PC-3 (cell line): ENCODE data around the gene LGALS4. TPM values are rescaled to one million over a fixed set of nuclear protein-coding genes. Genes with fewer than 3 reads are reported as not detected.

Source experiments
- ATAC-seq: fragments of 200-7000 bp; cut with Tn5 transposase; 2 replicates; pipeline ENCODE4 v1.9.1; 2020; ENCODE audit warnings: mild to moderate bottlenecking, moderate library complexity
- BruUV-seq: library from RNA; stranded (reverse); fragments of 400-500 nt; replicated peaks from 2 replicates; lab custom pipeline; 2021; lab: Mats Ljungman, UMichigan
- CTCF ChIA-PET: fragments of 300-600 bp; sonication (Branson Sonifier 250); formaldehyde crosslinking; loops from one replicate; lab custom pipeline; 2022; ENCODE audit warnings: antibody characterized with exemption; lab: Charles Lee
- POLR2A ChIA-PET: fragments of 300-600 bp; sonication (Branson Sonifier 250); formaldehyde crosslinking; loops from one replicate; lab custom pipeline; 2022; ENCODE audit warnings: antibody characterized with exemption; ENCODE audit not compliant: unreplicated experiment; lab: Charles Lee
- DNase-seq: peaks from one replicate; pipeline ENCODE4 v3.0.0-alpha.2; 2015
- H2AFZ ChIP-seq: fragments of 300-600 bp; sonication (generic); 2 replicates; pipeline ENCODE4 v1.6.0; 2016; ENCODE audit warnings: antibody characterized with exemption, low read length
- H3F3A ChIP-seq: fragments of 300-600 bp; sonication (generic); one replicate; pipeline ENCODE4 v1.6.0; 2017; ENCODE audit warnings: antibody characterized with exemption, low read length, control low read depth, mild to moderate bottlenecking; ENCODE audit not compliant: unreplicated experiment
- H3K27ac ChIP-seq: fragments of 300-600 bp; sonication (generic); 2 replicates; pipeline ENCODE4 v1.5.1; 2016; ENCODE audit warnings: mild to moderate bottlenecking, low read length
- H3K27me3 ChIP-seq: fragments of 300-600 bp; sonication (generic); 2 replicates; pipeline ENCODE4 v1.6.1; 2016; ENCODE audit warnings: low read length, mixed read lengths
- H3K36me3 ChIP-seq: fragments of 300-600 bp; sonication (generic); 2 replicates; pipeline ENCODE4 v1.6.1; 2016; ENCODE audit warnings: low read depth, mixed run types, low read length, mixed read lengths
- H3K4me1 ChIP-seq: fragments of 300-600 bp; sonication (generic); 2 replicates; pipeline ENCODE4 v1.5.1; 2016; ENCODE audit warnings: low read length; ENCODE audit not compliant: insufficient read depth
- H3K4me2 ChIP-seq: fragments of 300-600 bp; sonication (generic); 2 replicates; pipeline ENCODE4 v1.6.0; 2016; ENCODE audit warnings: low read length
- H3K4me3 ChIP-seq: fragments of 300-600 bp; sonication (generic); 2 replicates; pipeline ENCODE4 v1.5.1; 2016; ENCODE audit warnings: mild to moderate bottlenecking, low read length, mixed read lengths
- H3K79me2 ChIP-seq: fragments of 300-600 bp; sonication (generic); 2 replicates; pipeline ENCODE4 v1.6.1; 2017; ENCODE audit warnings: low read length, mixed read lengths
- H3K9ac ChIP-seq: fragments of 300-600 bp; sonication (generic); 2 replicates; pipeline ENCODE4 v1.6.0; 2016; ENCODE audit warnings: mild to moderate bottlenecking, low read length
- H3K9me2 ChIP-seq: fragments of 300-600 bp; sonication (generic); replicated peaks from 2 replicates; pipeline ENCODE4 v1.6.1; 2016; ENCODE audit warnings: mixed run types, low read length, mixed read lengths
- H3K9me3 ChIP-seq: fragments of 300-600 bp; sonication (generic); 2 replicates; pipeline ENCODE4 v1.6.1; 2016; ENCODE audit warnings: low read length, mixed read lengths
- H4K20me1 ChIP-seq: fragments of 300-600 bp; sonication (generic); 2 replicates; pipeline ENCODE4 v1.6.1; 2016; ENCODE audit warnings: low read length, mixed read lengths
- EZH2 ChIP-seq: fragments of 300-600 bp; sonication (generic); IDR thresholded peaks from one replicate; pipeline ENCODE4 v1.6.1; 2017; ENCODE audit warnings: antibody characterized with exemption, mild to moderate bottlenecking, low read length; ENCODE audit not compliant: unreplicated experiment
- EZH2phosphoT487 ChIP-seq: fragments of 300-600 bp; sonication (generic); IDR thresholded peaks from 2 replicates; pipeline ENCODE4 v1.6.1; 2018; ENCODE audit warnings: mild to moderate bottlenecking, antibody characterized with exemption, low read length, borderline replicate concordance
- intact Hi-C: fragments of 100-400 bp; cut with micrococcal nuclease; formaldehyde crosslinking; loops from 2 replicates; pipeline ENCODE4 v1.9.0; 2023
- total RNA-seq: library from RNA; depleted of rRNA; stranded (reverse); fragments of >200 nt; gene quantifications from 2 replicates; pipeline ENCODE4 v1.2.3, GENCODE V29; 2014
- TF ChIP-seq, protein P1 (sequence below): fragments of 300-600 bp; sonication (generic); conservative IDR thresholded peaks from 2 replicates; pipeline ENCODE4 v1.5.1; 2017; ENCODE audit warnings: antibody characterized with exemption, low read depth, mild to moderate bottlenecking, low read length

The LGALS4 gene
- total RNA-seq, 1 experiment from 2014 or later, result 0.51 TPM

DNA sequence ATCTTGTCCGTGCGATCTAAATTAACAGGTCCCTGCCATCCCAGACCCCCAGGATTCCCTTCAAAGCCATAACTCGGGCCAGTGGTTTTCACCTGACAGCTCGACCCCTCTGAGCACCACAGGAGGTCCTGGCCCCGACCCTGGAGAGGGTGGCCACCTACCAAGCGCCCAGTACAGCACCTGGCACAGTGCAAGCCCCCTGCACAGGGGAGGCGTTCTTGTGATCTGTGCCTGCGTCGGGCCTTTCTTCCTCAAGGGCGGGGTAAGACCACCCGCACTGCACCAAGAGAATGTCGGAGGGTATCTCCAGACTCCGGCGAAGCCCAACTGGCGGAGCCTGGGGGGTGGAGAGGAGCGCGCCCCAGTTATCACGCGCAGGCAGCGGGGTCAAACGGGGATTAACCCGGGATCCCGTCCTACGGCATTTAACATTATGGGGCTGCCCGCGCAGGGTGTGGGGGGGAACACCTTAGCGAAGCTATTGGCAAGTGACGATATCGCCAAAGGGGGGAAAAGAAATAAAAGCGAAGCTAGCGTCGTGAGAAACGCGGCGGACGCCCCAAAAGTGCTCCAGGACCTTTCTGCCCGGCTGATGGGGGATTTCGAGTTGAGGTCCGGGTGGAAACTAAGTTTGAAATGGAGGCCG is 38.4 kb upstream of the LGALS4 start:
- no peaks in the 10 kb centered on the region for H3K27me3 ChIP-seq
- peak overlapping the region; percentile 51; the same call in 1 of the 2 replicates for H2AFZ ChIP-seq
- H3K4me1 ChIP-seq, result peaks cover 28% of the 10 kb centered on the region
- BruUV-seq, result TSS peak; percentile 87
- POLR2A ChIA-PET, result interaction anchor here (0.6 kb wide), 1 partner anchor 80 kb away, joined by 3 read pairs; the partner anchor contains the start of genes MRPS12 and SARS2
- no peaks in the 10 kb centered on the region for H3F3A ChIP-seq
- peaks cover 19% of the 10 kb centered on the region; the same call in 1 of the 2 replicates for H4K20me1 ChIP-seq
- H3K4me2 ChIP-seq, result peak overlapping the region; percentile 95
- TF ChIP-seq, protein P1, sequence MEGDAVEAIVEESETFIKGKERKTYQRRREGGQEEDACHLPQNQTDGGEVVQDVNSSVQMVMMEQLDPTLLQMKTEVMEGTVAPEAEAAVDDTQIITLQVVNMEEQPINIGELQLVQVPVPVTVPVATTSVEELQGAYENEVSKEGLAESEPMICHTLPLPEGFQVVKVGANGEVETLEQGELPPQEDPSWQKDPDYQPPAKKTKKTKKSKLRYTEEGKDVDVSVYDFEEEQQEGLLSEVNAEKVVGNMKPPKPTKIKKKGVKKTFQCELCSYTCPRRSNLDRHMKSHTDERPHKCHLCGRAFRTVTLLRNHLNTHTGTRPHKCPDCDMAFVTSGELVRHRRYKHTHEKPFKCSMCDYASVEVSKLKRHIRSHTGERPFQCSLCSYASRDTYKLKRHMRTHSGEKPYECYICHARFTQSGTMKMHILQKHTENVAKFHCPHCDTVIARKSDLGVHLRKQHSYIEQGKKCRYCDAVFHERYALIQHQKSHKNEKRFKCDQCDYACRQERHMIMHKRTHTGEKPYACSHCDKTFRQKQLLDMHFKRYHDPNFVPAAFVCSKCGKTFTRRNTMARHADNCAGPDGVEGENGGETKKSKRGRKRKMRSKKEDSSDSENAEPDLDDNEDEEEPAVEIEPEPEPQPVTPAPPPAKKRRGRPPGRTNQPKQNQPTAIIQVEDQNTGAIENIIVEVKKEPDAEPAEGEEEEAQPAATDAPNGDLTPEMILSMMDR, result no peak
- no peak for TF ChIP-seq EZH2phosphoT487
- TF ChIP-seq EZH2, result no peak
- ATAC-seq (no peak), DNase-seq (no peak)
- CTCF ChIA-PET, result interaction anchor here (0.6 kb wide), 1 partner anchor 12 kb away, joined by 4 read pairs; no protein-coding TSS in a partner anchor
- H3K27ac ChIP-seq, result peak overlapping the region; percentile 74
- H3K4me3 ChIP-seq, result peak overlapping the region; percentile 65
- H3K9me2 ChIP-seq, result no peaks in the 10 kb centered on the region
- H3K36me3 ChIP-seq, result peaks cover 16% of the 10 kb centered on the region
- intact Hi-C loops, result loop anchor here (1.0 to 5.0 kb wide), 2 partner anchors 46 to 79 kb away; partner anchors contain the start of genes MRPS12, NFKBIB, SARS2 and SIRT2
- H3K9ac ChIP-seq, result peak overlapping the region; percentile 85
- no peaks in the 10 kb centered on the region for H3K9me3 ChIP-seq
- peaks cover 39% of the 10 kb centered on the region for H3K79me2 ChIP-seq

DNA sequence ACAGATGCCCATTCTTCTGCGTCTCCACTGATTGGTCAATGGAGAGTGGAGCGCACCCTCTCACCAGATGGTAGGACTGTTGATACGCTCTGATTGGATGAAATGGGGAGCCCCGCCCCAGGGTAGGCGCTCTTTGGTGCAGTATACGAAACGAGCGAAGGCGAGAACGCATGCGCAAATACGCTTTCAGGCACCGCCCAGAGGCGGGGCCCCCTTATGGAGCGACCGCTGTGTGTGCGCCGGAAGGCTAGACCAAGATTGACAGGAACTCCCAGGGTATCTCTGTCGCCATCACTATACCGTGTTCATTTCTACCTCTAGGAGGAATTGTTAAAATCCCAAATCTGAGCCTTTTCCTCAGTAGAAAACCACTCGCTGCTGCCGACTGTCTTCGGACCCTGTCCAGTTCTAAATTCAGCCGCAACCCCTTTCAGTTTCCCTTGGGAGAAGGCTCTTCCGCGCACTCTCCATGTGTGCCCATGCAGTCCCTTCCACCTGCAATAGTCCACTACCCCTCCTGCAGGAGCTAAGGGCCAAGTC is 37.8 kb upstream of the LGALS4 start:
- Histone ChIP-seq H3K27ac (peak overlapping the region; percentile 74), H3F3A (no peaks in the 10 kb centered on the region), H3K36me3 (peaks cover 22% of the 10 kb centered on the region), H4K20me1 (peaks cover 20% of the 10 kb centered on the region; the same call in 1 of the 2 replicates), H3K4me1 (peaks cover 28% of the 10 kb centered on the region), H3K9ac (peak overlapping the region; percentile 85), H3K27me3 (no peaks in the 10 kb centered on the region), H3K9me3 (no peaks in the 10 kb centered on the region), H3K79me2 (peaks cover 45% of the 10 kb centered on the region), H2AFZ (peak overlapping the region; percentile 51; the same call in 1 of the 2 replicates), H3K9me2 (no peaks in the 10 kb centered on the region), H3K4me3 (peak overlapping the region; percentile 65), H3K4me2 (peak overlapping the region; percentile 95)
- ChIA-PET CTCF (interaction anchor here (0.6 kb wide), 1 partner anchor 12 kb away, joined by 4 read pairs; no protein-coding TSS in a partner anchor), POLR2A (no interaction called here)
- ATAC-seq, result peak; percentile 77
- intact Hi-C loops, result loop anchor here (1.0 to 5.0 kb wide), 2 partner anchors 47 to 80 kb away; partner anchors contain the start of genes MRPS12, NFKBIB, SARS2 and SIRT2
- BruUV-seq, result no TSS peak
- TF ChIP-seq, protein P1, result no peak
- no peak for TF ChIP-seq EZH2phosphoT487
- TF ChIP-seq EZH2, result no peak
- no peak for DNase-seq
